HepG2 (cell line): ENCODE results near the gene AHCYL1. TPM values are rescaled to one million over a fixed set of nuclear protein-coding genes. Genes with fewer than 3 reads are reported as not detected.
A peak's percentile ranks its signal among the peaks of the same experiment; 100 is the strongest.

Experiments used
- ATAC-seq: fragments of 200-7000 bp; cut with Tn5 transposase; 3 replicates; pipeline ENCODE4 v1.9.1; 2020; ENCODE audit warnings: mild to moderate bottlenecking, moderate library complexity
- BruUV-seq: library from RNA; stranded (reverse); fragments of 400-500 nt; replicated peaks from 2 replicates; lab custom pipeline; 2021; lab: Mats Ljungman, UMichigan
- CTCF ChIA-PET: fragments of 300-600 bp; formaldehyde crosslinking; extraction: SDS; loops from one replicate; lab custom pipeline; 2021; ENCODE audit warnings: low total read pairs, inconsistent platforms, low intra/inter-chr PET ratio; lab: Yijun Ruan, JAX
- POLR2A ChIA-PET: fragments of 350-600 bp; sonication (Branson Sonifier 250); formaldehyde crosslinking; loops from one replicate; lab custom pipeline; 2020; ENCODE audit warnings: antibody characterized with exemption, inconsistent platforms; lab: Yijun Ruan, JAX
- DNase-seq: peaks from one replicate; pipeline ENCODE4 v3.0.0-alpha.2; 2015; ENCODE audit warnings: low spot score
- FAIRE-seq: peaks from 3 replicates; lab custom pipeline; 2011; peaks lifted over from hg19 to GRCh38; lab: Jason Lieb, UNC
- H2AFZ ChIP-seq: one replicate; pipeline ENCODE4 v1.6.1; 2011; ENCODE audit warnings: low read length, inconsistent platforms
- H3K27ac ChIP-seq: fragments of 300-600 bp; 3 replicates; pipeline ENCODE4 v1.8.0; 2011; ENCODE audit warnings: mixed run types, mild to moderate bottlenecking, mixed read lengths, low read length, inconsistent platforms; ENCODE audit not compliant: insufficient read depth; ENCODE audit errors: extremely low read length
- H3K27me3 ChIP-seq, 2 experiments: fragments of 200-600 bp in 1 of 2; 2 replicates in 1 of 2; 3 replicates in 1 of 2; pipeline versions ENCODE4 v1.6.0 to v1.8.0; 2011; ENCODE audit warnings: low read length in 2 of 2, mild to moderate bottlenecking in 2 of 2, moderate library complexity in 2 of 2, inconsistent platforms in 1 of 2; ENCODE audit not compliant: insufficient read depth in 2 of 2, control insufficient read depth in 1 of 2
- H3K36me3 ChIP-seq, 2 experiments: fragments of 200-600 bp in 1 of 2; replicated peaks in 1 of 2; 2 replicates in 1 of 2; 3 replicates in 1 of 2; pipeline versions ENCODE4 v1.5.1 to v1.8.0; 2011; ENCODE audit warnings: low read length in 2 of 2, inconsistent platforms in 1 of 2; ENCODE audit not compliant: insufficient read depth in 2 of 2, control insufficient read depth in 1 of 2
- H3K4me1 ChIP-seq: 2 replicates; pipeline ENCODE4 v1.5.1; 2012; ENCODE audit warnings: low read length, inconsistent platforms; ENCODE audit not compliant: insufficient read depth
- H3K4me2 ChIP-seq: 2 replicates; pipeline ENCODE4 v1.6.0; 2011; ENCODE audit warnings: low read depth, low read length, inconsistent platforms
- H3K4me3 ChIP-seq, 3 experiments: fragments of 200-600 bp in 1 of 3; sonication (generic), shearing (Covaris generic) in 1 of 3; replicated peaks in 1 of 3; 2 replicates each; pipeline ENCODE4 v1.5.1; 2011 to 2016; ENCODE audit warnings: low read length in 3 of 3, inconsistent platforms in 2 of 3, low read depth in 2 of 3, mild to moderate bottlenecking in 2 of 3, control low read depth in 1 of 3, mixed read lengths in 1 of 3; ENCODE audit not compliant: insufficient read depth in 1 of 3
- H3K79me2 ChIP-seq: one replicate; pipeline ENCODE4 v1.6.1; 2011; ENCODE audit warnings: low read length, inconsistent platforms; ENCODE audit not compliant: insufficient read depth
- H3K9ac ChIP-seq: 2 replicates; pipeline ENCODE4 v1.6.0; 2011; ENCODE audit warnings: mild to moderate bottlenecking, low read depth, low read length, inconsistent platforms; ENCODE audit not compliant: insufficient read depth
- H3K9me3 ChIP-seq: 2 replicates; pipeline ENCODE4 v1.5.1; 2012; ENCODE audit warnings: mild to moderate bottlenecking, low read length
- H4K20me1 ChIP-seq: 2 replicates; pipeline ENCODE4 v1.6.0; 2011; ENCODE audit warnings: inconsistent platforms, mild to moderate bottlenecking, low read length, moderate library complexity; ENCODE audit not compliant: insufficient read depth
- RERE ChIP-seq: IDR thresholded peaks from 2 replicates; pipeline ENCODE4 v1.6.1; 2016; ENCODE audit warnings: low read depth, missing genetic modification reagents, missing compliant biosample characterization
- SKIL ChIP-seq: sonication (generic); formaldehyde crosslinking; IDR thresholded peaks from 2 replicates; pipeline ENCODE4 v1.8.0; 2022; ENCODE audit warnings: missing genetic modification reagents, mild to moderate bottlenecking, moderate library complexity, borderline replicate concordance
- TEAD3 ChIP-seq: optimal IDR thresholded peaks from 2 replicates; pipeline ENCODE3; 2016; ENCODE audit warnings: borderline replicate concordance
- TEF ChIP-seq: sonication (generic); formaldehyde crosslinking; IDR thresholded peaks from 2 replicates; pipeline ENCODE4 v1.5.0; 2020; ENCODE audit warnings: missing genetic modification reagents
- ZBTB37 ChIP-seq: sonication (generic); formaldehyde crosslinking; IDR thresholded peaks from 2 replicates; pipeline ENCODE4 v1.4.0; 2020; ENCODE audit warnings: mild to moderate bottlenecking, missing genetic modification reagents
- ZMAT3 ChIP-seq: sonication (generic); formaldehyde crosslinking; conservative IDR thresholded peaks from 2 replicates; pipeline ENCODE4 v1.7.0; 2021; ENCODE audit warnings: missing genetic modification reagents
- ZMYM3 ChIP-seq: sonication (generic); formaldehyde crosslinking; IDR thresholded peaks from 2 replicates; pipeline ENCODE4 v1.5.1; 2020; ENCODE audit warnings: mild to moderate bottlenecking, missing genetic modification reagents
- WGBS: methylation state at CpG from one replicate; pipeline ENCODE4 v1.1.6; 2017; ENCODE audit warnings: low lambda C conversion rate; 5-methylcytosine and 5-hydroxymethylcytosine counted together
- in situ Hi-C: cut with HindIII; loops from 2 replicates; pipeline ENCODE4 v1.10.0; 2017; ENCODE audit warnings: low pct_unique_long_range_greater_than_20kb; ENCODE audit not compliant: extremely low pct_ligation_motif_present
- intact Hi-C: fragments of 100-400 bp; cut with micrococcal nuclease; formaldehyde crosslinking; loops from one replicate; pipeline ENCODE4 v1.10.0; 2022; ENCODE audit not compliant: unreplicated experiment
- polyA plus RNA-seq, 8 experiments: library from polyadenylated mRNA; depleted of rRNA in 3 of 8; stranded (reverse) in 7 of 8; unstranded in 1 of 8; fragments of >200 nt; fragmentation: Illumina TruSeq in 4 of 8; extraction: Trizol in 4 of 8; gene quantifications; 2 replicates each; pipeline versions ENCODE4 v1.2.1 to v1.2.3, GENCODE V29; 2011 to 2016; ENCODE audit warnings: low read depth in 4 of 8, missing spikeins in 1 of 8, mixed read lengths in 1 of 8; ENCODE audit not compliant: insufficient read depth in 1 of 8
- total RNA-seq, 5 experiments: library from RNA; depleted of rRNA; stranded (reverse); fragments of >200 nt; fragmentation: Illumina TruSeq; extraction: Trizol; gene quantifications; 2 replicates each; pipeline ENCODE4 v1.2.3, GENCODE V29; 2016; ENCODE audit warnings: low read depth in 1 of 5

The AHCYL1 gene
- total and polyA plus RNA-seq, 2 of the 13 experiments (the other 11 are each of a cell fraction or from before 2014, with no cell fraction given), result 40.9 to 76.3 TPM

- TF ChIP-seq TEF, result no peak
- no peak for TF ChIP-seq RERE
- TF ChIP-seq TEAD3 (CRISPR knock-in tag), result peak; percentile 62
Measured at GRCh38 chr1:109975718-109976117, 8.8 kb upstream of the AHCYL1 start (continued).

GRCh38 chr1:109976762-109977161, 7.8 kb upstream of the AHCYL1 start:
- peaks cover 52% of the 10 kb centered on the region for H3K4me1 ChIP-seq
- 99% methylated on average over 4 of the region's 4 CpGs for WGBS
- POLR2A ChIA-PET, result interaction anchor here (7.1 kb wide), 1 partner anchor 16 kb away, joined by 34 read pairs; no protein-coding TSS in a partner anchor
- H3K4me3 ChIP-seq, result no peak overlapping the region
- H3K9me3 ChIP-seq, result peaks cover 15% of the 10 kb centered on the region
- no peaks in the 10 kb centered on the region for H4K20me1 ChIP-seq
- TF ChIP-seq ZMYM3 (CRISPR knock-in tag) (no peak), ZMAT3 (CRISPR knock-in tag) (no peak), ZBTB37 (no peak), SKIL (no peak)
- no peaks in the 10 kb centered on the region for H3K27me3 ChIP-seq
- H3K36me3 ChIP-seq, result no peaks in the 10 kb centered on the region
- FAIRE-seq, result no peak
- H3K4me2 ChIP-seq, result no peak overlapping the region
- intact Hi-C loops, result no loop called here
- H3K27ac ChIP-seq, result no peak overlapping the region
- H2AFZ ChIP-seq, result no peak overlapping the region
- ATAC-seq, result no peak
- no peaks in the 10 kb centered on the region for H3K79me2 ChIP-seq
- in situ Hi-C loops, result no loop called here
- no peak for DNase-seq
- CTCF ChIA-PET, result no interaction called here
- H3K9ac ChIP-seq, result no peak overlapping the region
- BruUV-seq, result no TSS peak
